ENCODE measurements around the gene CLN3. TPM values are rescaled to one million over a fixed set of nuclear protein-coding genes. Genes with fewer than 3 reads are reported as not detected.
"Not testable (repeated sequence)": the region's sequence is repeated elsewhere in the genome, so short reads cannot be mapped to it uniquely, and the experiment has no call there.

The CLN3 gene
- 12.7 and 19.4 TPM in 2 replicates for total RNA-seq

GRCh38 chr16:28491970-28492474 is at the start of gene CLN3:
Gene CLN3, minus strand, starts transcription at chr16:28492074. Its CDS starts 315 bp downstream, at chr16:28491759.
- peak; percentile 80 for DNase-seq (ENCODE audit: low read depth, low spot score)

DNA sequence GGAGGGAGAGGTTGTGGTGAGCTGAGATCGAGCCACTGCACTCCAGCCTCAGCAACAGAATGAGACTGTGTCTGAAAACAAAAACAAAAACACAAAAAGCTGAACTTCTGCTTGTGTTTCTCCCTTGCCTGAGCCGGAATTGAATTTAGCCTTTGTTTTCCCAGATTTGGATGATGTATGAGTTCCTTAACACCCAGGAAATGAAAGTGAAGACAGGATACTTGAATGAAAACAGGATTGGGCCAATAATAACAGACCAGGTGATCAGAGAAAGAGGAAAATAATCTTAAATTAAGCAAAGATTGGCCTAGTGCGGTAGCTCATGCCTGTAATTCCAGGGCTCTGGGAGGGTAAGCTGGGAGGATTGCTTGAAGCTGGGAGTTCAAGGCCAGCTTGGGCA is 48.5 kb upstream of the CLN3 start:
- DNase-seq (ENCODE audit: low read depth, low spot score), result no peak

DNA sequence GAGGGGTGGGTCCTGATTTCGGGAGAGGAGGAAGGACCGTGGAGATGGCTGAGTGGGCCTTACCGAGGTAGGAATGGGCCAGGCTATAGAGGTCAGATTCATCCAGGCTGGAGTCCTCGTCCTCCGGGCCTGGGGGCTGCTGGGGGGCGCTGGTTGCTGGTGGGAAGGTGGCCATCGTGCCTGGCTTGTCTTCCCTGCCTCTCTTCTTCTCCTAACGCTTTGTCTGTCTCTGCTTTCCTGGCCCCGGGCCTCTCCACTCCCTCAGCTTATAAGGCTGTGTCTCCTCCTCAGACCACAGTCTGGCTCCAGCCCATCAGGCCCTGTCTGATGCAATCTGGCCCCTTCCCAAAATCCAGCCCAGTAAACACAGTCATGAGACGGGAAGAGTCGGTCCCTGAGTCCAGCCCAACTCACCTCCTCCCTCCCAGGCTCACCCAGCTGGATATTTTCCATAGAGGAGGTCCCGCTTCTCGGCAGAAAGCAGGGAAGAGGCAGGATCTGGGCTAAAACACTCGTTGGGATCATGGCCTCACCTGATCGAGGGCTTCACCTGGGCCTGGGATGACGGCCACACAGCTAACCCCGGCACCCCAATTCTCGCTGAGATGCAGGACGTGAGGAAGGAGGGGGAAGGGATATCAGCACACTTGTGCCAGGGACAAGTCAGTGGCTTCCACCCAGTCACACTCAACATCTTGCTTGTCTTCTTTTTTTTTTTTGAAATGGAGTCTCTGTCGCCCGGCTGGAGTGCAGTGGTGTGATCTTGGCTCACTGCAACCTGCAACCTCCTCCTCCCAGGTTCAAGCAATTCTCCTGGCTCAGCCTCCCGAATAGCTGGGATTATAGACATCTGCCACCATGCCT is 47.1 kb upstream of the CLN3 start, which contains the start of gene NUPR1:
Gene NUPR1, minus strand, starts transcription at position 242 of the 864 bp plus-strand sequence. Its CDS starts 67 bp downstream, at position 175.
- DNase-seq (ENCODE audit: low read depth, low spot score), result no peak

- no peak for DNase-seq (ENCODE audit: low read depth, low spot score)
These were observed 46.3 kb upstream of the CLN3 start for GRCh38 chr16:28537964-28538732.

DNA sequence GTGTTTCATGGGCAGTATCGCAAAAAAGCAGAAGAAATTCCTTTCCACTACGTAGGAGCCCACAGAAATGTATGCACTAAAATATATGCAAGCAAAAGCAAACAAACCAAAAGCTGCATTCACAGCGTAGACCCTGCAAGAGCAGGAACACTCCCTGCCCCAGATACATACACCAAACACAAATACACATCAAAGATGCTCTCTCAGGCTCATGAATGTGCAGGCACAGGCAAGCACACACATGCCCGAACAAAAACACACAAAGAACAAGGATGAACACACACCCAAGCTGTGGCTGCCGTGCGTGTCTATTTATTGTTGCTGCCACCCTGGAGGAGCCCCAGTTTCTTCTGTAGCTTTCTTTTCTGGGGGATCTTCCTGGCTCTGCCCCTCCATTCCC is 45.2 kb upstream of the CLN3 start:
- no peak for DNase-seq (ENCODE audit: low read depth, low spot score)

GRCh38 chr16:28534542-28535373 is 42.9 kb upstream of the CLN3 start:
- DNase-seq (ENCODE audit: low read depth, low spot score), result no peak

GRCh38 chr16:28532940-28533647 is 41.2 kb upstream of the CLN3 start:
- no peak for DNase-seq (ENCODE audit: low read depth, low spot score)

GRCh38 chr16:28531777-28532744 is 40.2 kb upstream of the CLN3 start:
- no peak for DNase-seq (ENCODE audit: low read depth, low spot score)

GRCh38 chr16:28529124-28529523 is 37.2 kb upstream of the CLN3 start:
- no peak for DNase-seq (ENCODE audit: low read depth, low spot score)

DNA sequence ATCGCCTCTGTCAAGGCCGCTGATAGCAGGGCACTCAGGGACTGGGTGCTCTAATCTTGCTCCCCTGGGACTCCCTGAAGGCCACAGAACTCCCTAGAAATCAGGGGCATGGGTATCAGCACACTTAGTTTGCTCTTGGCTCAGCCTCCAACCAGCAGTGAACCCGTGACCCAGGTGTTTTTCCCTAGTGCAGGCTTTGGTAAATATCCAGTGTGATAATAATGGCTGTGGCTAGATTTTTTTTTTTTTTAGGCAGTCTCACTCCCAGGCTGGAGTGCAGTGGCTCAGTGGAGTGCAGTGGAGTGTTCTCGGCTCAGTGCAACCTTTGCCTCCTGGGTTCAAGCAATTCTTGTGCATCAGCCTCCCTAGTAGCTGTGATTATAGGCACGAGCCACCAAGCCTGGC is 36.6 kb upstream of the CLN3 start:
- DNase-seq (ENCODE audit: low read depth, low spot score), result no peak

- no peak for DNase-seq (ENCODE audit: low read depth, low spot score)
These were observed 36.1 kb upstream of the CLN3 start for GRCh38 chr16:28527985-28528384.

DNA sequence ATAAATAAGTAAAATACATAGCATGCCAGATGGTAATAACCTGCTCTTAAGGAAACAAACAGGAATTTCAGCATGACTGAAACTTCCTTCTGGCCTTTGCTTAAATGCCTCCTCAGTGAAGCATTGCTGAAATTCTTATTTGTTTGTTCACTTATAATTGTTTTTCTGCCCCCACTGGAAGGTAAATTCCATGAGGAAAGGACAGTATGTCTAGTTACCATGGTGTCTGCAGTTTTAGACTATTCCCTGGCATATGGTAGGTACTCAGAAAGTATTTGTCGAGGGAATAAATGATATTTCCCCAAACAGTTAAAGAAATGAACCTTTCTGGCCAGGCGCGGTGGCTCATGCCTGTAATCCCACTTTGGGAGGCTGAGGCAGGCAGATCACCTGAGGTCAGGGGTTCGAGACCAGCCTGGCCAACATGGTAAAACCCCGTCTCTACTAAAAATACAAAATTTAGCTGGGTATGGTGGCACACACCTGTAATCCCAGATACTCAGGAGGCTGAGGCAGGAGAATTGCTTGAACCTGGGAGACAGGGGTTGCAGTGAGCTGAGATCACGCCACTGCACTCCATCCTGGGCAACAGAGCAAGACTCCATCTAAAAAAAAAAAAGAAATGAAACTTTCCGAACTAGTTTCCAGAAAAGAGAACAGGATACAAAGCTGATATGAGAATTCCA is 35.4 kb upstream of the CLN3 start:
- not testable (repeated sequence) for DNase-seq (ENCODE audit: low read depth, low spot score)

- DNase-seq (ENCODE audit: low read depth, low spot score), result no peak
These were observed 34.6 kb upstream of the CLN3 start for GRCh38 chr16:28526201-28527099.

- DNase-seq (ENCODE audit: low read depth, low spot score), result no peak
These were observed 32.9 kb upstream of the CLN3 start for GRCh38 chr16:28524681-28525171.

DNA sequence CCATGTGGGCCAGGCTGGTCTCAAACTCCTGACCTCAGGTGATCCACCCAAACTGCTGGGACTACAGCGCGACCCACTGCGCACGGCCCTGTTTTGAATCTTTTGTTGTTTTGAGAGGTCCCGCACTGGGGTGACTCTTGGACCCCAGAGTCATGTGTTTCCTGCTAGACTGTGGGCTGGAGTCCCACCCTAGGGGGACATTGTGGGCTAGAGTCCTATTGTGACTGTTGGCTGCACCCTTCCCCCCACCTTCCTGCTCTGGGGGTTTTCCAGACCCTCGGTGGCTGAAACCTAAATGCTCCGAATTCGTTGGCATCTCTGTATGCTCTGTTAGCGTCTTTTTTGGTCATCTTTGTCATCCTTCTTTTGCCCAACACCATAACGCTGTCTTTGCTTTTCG is 30.9 kb upstream of the CLN3 start:
- DNase-seq (ENCODE audit: low read depth, low spot score), result no peak

DNA sequence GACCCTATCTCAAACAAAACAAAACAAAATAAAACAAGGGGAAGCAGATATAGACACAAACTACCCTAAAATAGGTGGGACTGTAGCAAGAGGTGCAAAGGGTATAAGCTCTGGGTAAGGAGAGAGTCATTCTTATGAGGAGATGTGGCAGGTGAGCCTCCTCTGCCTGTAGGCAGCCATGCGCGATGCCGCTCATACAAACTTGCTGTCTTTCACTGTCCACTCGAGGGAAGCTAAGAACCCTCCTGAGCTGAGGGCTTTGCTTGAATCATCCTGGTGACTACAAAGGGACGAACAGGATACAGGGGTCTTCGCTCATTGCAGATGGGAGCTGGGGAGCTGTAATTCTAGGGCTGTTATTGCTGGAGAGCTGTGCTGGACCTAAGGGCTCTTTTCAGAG is 29.6 kb upstream of the CLN3 start:
- DNase-seq (ENCODE audit: low read depth, low spot score), result no peak

- no peak for DNase-seq (ENCODE audit: low read depth, low spot score)
These were observed 28.8 kb upstream of the CLN3 start for GRCh38 chr16:28520672-28521071.

- DNase-seq (ENCODE audit: low read depth, low spot score), result no peak
These were observed 22.4 kb upstream of the CLN3 start for GRCh38 chr16:28514246-28514645.
